HUES6 (cell line): ENCODE measurements around the gene PRR7.
A peak's percentile ranks its signal among the peaks of the same experiment; 100 is the strongest.

Experiments used
- H3K27ac ChIP-seq: 2 replicates; pipeline ENCODE4 v1.7.0; 2013; ENCODE audit warnings: low read depth, mild to moderate bottlenecking, low read length, inconsistent platforms
- H3K27me3 ChIP-seq: 2 replicates; pipeline ENCODE4 v1.6.1; 2013; ENCODE audit warnings: low read length; ENCODE audit not compliant: control insufficient read depth, insufficient read depth
- H3K36me3 ChIP-seq: 2 replicates; pipeline ENCODE4 v1.6.1; 2013; ENCODE audit warnings: low read length; ENCODE audit not compliant: control insufficient read depth, insufficient read depth
- H3K4me1 ChIP-seq: 2 replicates; pipeline ENCODE4 v1.6.1; 2013; ENCODE audit warnings: low read length; ENCODE audit not compliant: control insufficient read depth, insufficient read depth
- H3K4me3 ChIP-seq: 2 replicates; pipeline ENCODE4 v1.5.1; 2013; ENCODE audit warnings: low read depth, low read length
- H3K9ac ChIP-seq: one replicate; pipeline ENCODE4 v1.6.1; 2013; ENCODE audit warnings: mild to moderate bottlenecking, low read length
- H3K9me3 ChIP-seq: 2 replicates; pipeline ENCODE4 v1.6.1; 2013; ENCODE audit warnings: low read depth, low read length; ENCODE audit not compliant: control insufficient read depth, insufficient read depth

PRR7 gene

DNA sequence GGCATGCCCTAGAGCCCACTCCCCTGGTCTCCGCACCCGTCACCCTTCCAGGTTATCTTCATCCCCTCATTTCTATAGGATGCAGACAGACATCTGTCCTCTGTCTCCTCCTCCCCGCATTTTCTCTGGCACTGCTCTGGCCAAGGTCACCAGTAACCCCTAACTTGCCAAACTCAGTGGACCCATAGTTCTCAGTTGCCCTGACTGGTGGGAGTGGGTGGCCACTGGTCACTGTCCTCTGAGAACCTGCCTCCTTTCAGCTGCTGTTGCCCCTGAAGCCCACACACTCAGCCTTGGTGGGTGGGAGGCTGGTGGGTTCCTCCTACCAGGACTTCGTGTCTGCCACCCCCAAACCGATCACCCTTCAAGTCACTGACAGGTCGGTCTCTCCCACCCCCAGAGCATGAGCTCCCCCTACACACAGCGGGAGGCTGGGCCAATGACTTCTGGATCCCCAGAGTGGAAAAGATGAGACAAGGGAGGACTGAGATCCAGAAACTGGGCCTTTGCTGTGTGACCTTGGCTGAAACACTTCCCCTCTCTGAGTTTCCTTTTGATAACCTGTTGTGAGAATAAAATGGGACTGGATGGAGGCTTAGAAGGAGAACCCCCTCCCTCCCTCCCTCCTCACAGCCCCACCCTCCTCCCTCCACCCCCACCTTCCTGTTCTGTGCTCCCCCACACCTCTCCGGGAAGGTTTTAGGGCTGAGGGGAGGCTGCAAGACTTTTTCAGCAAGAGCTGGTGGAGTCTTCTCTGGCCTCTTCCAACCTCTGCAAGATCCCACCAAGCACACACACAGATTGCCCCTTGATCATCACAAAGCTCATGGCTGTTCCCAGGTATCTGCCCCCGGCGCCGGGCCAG is 29.2 kb downstream of the PRR7 start:
- Histone ChIP-seq H3K27ac (no peak overlapping the region), H3K36me3 (peaks cover 20% of the 10 kb centered on the region), H3K9ac (peak overlapping the region; percentile 1)

DNA sequence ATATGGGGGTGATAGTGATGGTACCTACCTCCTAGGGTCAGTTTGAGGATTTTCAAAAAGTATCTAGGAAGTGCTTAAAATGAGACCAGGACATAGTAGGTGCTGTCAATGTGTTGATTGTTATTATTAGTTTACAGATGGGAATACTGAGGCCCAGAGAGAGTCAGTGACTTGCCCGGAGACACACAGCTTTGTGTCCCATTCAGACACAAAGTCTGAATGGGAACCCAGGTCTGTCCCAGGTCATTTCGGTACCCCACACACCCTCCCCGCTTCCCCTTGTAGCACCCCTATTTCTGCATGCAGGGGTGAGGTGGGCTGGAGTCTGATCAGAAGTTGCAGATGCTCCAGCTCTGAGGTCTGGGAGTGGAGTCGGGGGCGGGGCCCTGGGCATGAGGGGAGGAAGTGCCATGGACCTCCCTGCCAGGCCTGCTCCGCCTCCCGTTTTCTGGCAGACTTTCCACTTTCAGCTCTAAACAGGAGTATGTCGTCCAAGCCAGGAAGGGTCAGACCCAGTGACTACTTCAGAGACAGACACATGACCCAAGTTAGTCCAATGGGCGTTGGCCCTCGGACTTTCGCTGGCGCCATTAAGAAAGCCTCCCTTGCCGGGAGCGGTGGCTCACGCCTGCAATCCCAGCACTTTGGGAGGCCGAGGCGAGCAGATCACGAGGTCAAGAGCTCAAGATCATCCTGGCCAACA is 30.1 kb downstream of the PRR7 start:
- no peak overlapping the region for H3K27ac ChIP-seq
- H3K9ac ChIP-seq, result no peak overlapping the region
- H3K27me3 ChIP-seq, result no peaks in the 10 kb centered on the region
- H3K4me3 ChIP-seq, result no peak overlapping the region
- no peaks in the 10 kb centered on the region for H3K9me3 ChIP-seq
- peaks cover 13% of the 10 kb centered on the region for H3K36me3 ChIP-seq
- peaks cover 37% of the 10 kb centered on the region for H3K4me1 ChIP-seq

More for the DNA sequence above, 29.2 kb downstream of the PRR7 start:
- H3K9me3 ChIP-seq, result no peaks in the 10 kb centered on the region
- no peak overlapping the region for H3K4me3 ChIP-seq
- H3K27me3 ChIP-seq, result no peaks in the 10 kb centered on the region
- peaks cover 46% of the 10 kb centered on the region for H3K4me1 ChIP-seq

DNA sequence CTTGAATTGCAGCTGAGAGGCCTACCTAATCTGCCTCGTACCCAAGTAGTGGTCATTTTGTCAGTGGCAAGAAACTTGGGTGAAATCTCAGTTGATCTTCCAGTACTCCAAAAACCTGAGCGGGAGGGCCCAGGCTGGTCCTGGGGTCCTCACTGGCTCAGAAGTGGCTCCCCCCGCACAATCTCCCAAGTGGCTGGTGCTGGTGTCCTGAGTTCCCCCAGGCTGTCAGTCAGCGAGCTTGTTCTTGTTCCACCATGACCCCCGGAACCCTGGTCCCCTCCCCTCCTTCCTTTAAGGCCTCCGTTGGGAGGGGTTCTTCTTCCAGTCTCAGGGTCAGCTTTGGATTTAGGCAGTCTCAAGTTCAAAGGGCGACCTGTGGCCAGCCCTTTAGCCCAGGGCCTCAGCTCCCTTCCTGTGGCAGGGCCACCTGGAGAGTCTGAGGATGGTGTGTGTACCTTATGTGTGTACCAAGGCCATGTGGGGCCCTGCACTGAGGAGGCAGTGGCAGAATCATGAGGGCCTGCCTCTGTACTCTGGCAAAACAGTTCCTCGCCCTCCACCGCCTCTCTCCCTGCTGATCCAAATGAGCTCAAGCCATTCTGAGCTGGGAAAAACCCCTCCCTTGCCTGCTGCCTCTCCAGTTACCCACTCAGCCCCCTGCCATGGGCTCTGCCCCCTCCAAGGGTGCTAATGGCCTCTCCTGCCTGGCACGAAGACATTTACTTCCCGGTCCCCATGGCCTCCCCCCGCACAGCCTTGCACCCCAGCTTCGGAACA is 31.3 kb downstream of the PRR7 start:
- peaks cover 18% of the 10 kb centered on the region for H3K36me3 ChIP-seq
- H3K9me3 ChIP-seq, result no peaks in the 10 kb centered on the region
- no peaks in the 10 kb centered on the region for H3K27me3 ChIP-seq
- no peak overlapping the region for H3K4me3 ChIP-seq
- H3K4me1 ChIP-seq, result peaks cover 30% of the 10 kb centered on the region
- H3K9ac ChIP-seq, result no peak overlapping the region
- no peak overlapping the region for H3K27ac ChIP-seq

DNA sequence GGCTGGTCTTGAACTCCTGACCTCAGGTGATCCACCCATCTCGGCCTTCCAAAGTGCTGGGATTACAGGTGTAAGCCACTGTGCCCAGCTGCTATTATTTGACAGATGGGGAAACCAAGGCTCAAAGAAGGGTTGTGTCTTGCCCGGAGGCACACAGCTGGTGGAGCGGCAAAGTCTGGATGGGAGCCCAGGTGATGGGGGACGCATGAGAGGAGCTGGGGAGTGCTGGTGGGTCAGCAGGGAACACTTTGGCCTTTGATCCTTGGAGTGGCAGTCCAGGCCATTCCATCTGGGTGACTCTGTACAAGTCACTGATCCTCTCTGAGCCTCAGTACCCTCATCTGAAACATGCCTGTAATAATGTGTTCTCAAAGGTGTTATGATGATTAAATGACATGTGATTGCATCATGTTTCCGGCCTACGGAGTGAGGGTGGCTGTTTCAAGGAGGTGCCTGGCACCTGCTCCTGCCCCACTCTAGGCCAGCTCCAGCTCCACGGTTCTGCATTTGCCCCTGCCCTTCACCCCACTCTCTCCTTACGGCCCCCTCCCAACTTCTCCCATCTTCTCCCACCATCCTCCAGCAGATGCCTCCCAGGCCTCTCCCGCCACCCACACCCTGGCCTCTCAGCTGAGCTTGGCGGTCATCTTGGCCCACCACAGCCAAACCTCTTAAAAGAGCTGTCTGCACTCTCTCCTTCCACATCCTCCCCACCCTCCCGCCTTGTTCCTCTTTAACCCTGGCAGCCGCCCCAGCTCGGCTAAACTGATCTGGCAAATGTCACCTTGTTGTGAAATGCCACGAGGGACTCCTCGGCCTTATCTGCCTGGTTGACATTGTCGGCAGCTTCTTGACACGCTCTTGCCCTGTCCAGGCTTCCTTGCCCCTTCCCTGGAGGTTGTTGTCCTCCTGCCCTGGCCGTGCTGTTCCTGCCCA is 32.4 kb downstream of the PRR7 start:
- Histone ChIP-seq H3K4me3 (no peak overlapping the region), H3K9me3 (no peaks in the 10 kb centered on the region), H3K36me3 (peaks cover 29% of the 10 kb centered on the region), H3K27me3 (no peaks in the 10 kb centered on the region), H3K27ac (no peak overlapping the region), H3K4me1 (peaks cover 29% of the 10 kb centered on the region), H3K9ac (no peak overlapping the region)

DNA sequence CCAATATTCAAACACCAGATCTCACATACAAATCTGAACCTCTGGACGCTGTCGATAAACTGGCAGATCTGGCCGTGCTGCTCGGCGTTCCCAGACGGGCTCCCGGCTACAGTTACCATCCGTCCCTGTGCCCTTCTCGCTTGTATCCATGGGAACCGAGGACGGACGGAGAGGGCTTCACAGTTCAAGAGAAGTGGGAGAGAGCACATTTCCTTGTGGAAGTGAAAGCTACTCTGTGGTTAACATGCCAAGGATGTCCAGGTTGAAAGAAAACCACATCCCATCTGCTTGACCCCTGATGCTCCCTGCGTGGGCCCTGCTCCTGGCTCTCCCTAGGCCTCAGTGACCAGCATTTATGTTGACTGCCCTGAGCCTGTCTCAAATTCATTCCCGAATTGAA is 33.2 kb downstream of the PRR7 start:
- Histone ChIP-seq H3K9ac (no peak overlapping the region), H3K27ac (no peak overlapping the region), H3K9me3 (no peaks in the 10 kb centered on the region), H3K27me3 (no peaks in the 10 kb centered on the region), H3K4me3 (no peak overlapping the region), H3K4me1 (peaks cover 21% of the 10 kb centered on the region), H3K36me3 (peaks cover 37% of the 10 kb centered on the region)

DNA sequence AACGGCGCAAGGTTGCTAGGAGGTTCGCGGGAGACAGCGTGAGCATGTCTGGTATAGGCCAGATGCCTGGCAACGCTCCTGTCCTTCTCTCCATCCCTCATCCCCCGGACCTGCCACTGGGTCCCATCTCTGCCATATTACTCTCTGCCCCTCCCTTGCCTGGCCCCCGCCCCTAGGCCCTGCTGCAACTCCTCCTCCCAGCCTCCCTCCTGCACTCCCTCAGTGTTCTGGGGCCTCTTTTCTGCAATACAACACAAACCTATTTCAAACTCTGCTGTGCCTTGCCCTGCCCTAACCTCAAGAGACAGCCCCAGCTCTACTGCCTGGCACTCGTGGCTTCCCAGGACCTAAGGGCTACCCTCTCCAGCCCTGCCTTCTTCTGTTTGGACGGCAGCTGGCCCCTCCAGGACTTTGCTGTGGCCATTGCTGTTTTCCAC is 35.8 kb downstream of the PRR7 start:
- Histone ChIP-seq H3K4me1 (0 out of 2 replicates have a peak, but pooled peaks cover 2% of the 10 kb centered on the region), H3K27me3 (no peaks in the 10 kb centered on the region)

DNA sequence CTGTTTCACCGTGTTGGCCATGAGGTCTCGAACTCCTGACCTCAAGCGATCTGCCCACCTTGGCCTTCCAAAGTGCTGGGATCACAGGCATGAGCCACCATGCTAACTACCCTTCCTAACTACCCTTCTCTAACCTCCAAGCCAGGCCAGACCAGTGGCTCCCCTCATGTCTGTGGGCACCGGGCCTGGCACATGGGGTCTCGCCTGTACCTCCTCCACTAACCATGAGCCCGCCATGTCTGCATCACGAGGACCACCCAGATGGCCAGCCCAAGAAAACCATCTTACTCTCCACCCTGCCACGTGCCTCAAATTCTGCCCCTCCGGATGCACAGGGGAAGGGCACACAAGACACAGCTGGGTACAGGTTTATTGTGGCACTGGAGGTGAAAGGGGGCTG is 36.4 kb downstream of the PRR7 start:
- no peak overlapping the region for H3K9ac ChIP-seq
- H3K36me3 ChIP-seq, result peaks cover 67% of the 10 kb centered on the region
- no peak overlapping the region for H3K4me3 ChIP-seq
- H3K27me3 ChIP-seq, result no peaks in the 10 kb centered on the region
- no peaks in the 10 kb centered on the region for H3K9me3 ChIP-seq
- H3K27ac ChIP-seq, result no peak overlapping the region
- 0 out of 2 replicates have a peak, but pooled peaks cover 1% of the 10 kb centered on the region for H3K4me1 ChIP-seq

More for the DNA sequence above, 35.8 kb downstream of the PRR7 start:
- Histone ChIP-seq H3K9me3 (no peaks in the 10 kb centered on the region), H3K9ac (no peak overlapping the region), H3K4me3 (no peak overlapping the region), H3K36me3 (peaks cover 60% of the 10 kb centered on the region), H3K27ac (no peak overlapping the region)

DNA sequence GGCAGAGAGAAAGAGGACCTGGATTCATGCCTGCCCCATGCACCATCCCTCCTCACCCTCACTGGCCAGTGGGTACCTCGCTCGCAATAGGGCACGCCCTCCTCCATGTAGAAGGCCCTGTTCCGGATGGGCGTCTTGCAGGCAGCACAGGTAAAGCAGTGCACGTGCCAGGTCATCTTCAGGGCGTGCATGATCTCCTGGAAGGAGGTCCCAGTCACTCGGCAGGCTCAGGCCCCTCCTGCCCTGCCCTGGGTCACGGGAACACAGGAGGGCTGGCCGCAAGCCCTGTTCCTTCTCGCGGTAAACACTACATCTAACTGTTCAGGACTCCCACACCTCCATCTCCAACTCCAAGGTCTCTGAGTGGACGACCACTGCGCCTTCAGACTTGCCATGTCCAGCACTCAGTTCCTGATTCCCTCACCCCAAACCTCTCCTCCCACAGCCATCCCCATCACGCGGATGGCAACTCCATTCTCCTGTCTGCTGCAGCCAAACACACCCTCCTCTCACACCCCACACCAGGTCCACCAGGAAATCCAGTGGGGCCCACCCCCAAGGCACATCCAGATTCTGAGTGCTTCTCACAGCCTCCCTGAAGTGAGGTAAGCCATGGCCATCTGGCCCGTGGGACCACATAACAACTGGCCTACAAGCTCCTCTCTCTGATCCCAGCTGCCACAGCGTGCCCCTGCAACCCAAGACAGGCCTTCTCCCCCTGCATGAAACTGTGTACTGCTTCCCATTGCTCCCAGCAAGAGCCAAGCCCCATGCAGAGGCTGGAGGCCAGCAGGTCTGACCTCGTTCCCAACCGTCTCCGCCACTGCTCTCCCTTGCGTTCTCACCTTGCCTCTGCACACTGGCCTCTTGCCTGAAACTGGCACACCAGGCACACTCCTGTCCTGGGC is 37.6 kb downstream of the PRR7 start:
- peak overlapping the region; percentile 3 for H3K9ac ChIP-seq
- H3K4me3 ChIP-seq, result no peak overlapping the region
- H3K9me3 ChIP-seq, result no peaks in the 10 kb centered on the region
- peaks cover 77% of the 10 kb centered on the region for H3K36me3 ChIP-seq
- H3K27ac ChIP-seq, result no peak overlapping the region
- H3K27me3 ChIP-seq, result no peaks in the 10 kb centered on the region
- H3K4me1 ChIP-seq, result no peaks in the 10 kb centered on the region

DNA sequence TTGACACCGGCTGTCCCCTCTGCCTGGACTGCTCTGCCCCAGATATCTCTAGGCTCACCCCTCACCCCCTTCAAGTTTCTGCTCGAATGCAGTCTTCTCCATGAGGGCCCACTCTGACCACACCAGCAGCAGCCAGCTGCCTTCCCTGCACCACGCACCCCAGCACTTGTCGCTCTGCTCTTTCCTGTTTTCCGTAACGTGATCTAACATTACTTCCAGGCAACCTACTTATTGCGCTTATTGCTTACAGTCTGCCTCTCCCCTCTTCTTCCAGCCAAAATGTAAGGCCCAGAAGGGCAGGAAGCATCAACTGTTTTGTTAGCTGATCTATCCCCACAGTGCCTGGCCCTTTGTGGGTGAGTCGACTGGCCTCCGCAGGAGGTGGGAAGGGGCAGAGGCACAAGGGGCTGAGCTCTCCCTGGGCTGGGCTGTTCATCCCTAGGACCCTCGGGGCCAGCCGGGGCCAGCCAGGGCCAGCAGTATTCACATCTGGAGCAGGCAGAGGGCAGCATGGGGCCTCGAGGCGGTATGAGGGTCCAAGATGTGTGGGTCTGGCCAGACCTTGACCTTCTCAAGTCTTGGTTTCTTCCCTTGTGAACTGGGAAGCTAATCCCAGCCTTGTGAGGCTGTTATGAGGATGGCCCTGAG is 38.4 kb downstream of the PRR7 start:
- H3K27ac ChIP-seq, result no peak overlapping the region
- H3K36me3 ChIP-seq, result peaks cover 81% of the 10 kb centered on the region
- H3K9ac ChIP-seq, result peak overlapping the region; percentile 3
- no peaks in the 10 kb centered on the region for H3K9me3 ChIP-seq
- H3K4me1 ChIP-seq, result no peaks in the 10 kb centered on the region
- no peaks in the 10 kb centered on the region for H3K27me3 ChIP-seq
- no peak overlapping the region for H3K4me3 ChIP-seq
